Measurements from ENCODE around the gene SMARCC2.

SMARCC2 gene

DNA sequence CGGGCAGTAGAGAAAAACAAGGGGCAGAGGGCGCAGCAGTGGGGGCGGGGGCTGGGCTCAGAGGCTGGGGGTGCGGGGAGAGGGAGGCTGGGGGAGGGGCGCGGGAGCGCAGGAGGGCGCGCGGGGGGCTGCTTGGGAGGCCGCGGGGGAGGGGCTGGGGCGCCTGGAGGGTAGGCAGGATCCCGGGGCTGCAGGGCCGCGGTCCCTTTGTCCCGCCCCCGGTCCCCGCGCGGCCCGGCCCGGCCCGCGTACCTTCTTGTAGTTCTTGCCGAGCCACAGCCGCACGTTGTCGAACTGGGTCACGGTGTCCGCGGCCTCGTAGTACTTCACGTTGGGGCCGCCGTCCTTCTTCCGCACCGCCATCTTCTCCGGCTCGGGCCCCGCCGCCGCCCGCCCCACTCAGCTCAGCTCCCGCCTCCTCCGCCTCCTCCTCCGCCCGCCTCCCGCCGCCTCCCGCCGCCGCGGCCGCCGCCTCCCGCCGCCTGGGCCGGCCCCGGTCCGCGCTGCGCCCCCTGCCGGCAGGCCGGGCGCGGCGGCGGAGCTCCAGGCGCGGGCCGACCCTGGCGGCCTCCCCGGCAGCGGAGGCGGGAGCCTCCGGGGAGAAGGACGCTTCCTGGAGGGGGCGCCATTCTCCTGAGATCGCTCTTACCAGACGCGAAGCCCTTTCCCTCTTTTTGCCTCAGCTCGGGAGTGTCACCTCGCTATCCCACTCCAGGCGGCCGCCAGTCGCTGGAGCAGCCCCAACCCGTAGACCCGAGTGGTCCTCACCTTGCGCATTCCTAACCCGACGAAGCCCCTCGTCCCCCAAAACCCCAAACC lies at the start of gene SMARCC2:
Gene SMARCC2 (minus strand): TSS at position 385 of the 819 bp plus-strand sequence. CDS start 22 bp downstream, at position 363.
- peak; percentile 64 to 71 for DNase-seq (ENCODE audit: low read depth in 2 of 2)

GRCh38 chr12:56237552-56237951 lies 48.3 kb upstream of the SMARCC2 start:
- DNase-seq (ENCODE audit: low read depth in 2 of 2) = no peak

DNA sequence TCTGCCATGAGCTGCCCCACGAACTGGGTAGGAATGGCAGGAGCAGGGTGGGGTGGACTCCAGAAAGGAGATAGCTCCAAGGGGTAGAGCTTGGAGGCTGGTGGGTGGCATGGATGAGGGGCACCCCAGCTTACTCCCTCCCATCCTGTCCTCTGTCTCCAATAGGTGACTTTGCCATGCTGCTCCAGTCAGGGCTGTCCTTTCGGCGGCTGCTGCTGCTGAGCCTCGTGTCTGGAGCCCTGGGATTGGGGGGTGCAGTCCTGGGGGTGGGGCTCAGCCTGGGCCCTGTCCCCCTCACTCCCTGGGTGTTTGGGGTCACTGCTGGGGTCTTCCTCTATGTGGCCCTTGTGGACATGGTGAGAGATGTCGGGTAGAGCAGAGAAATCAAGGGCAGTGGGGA lies 47.7 kb upstream of the SMARCC2 start:
- no peak for DNase-seq (ENCODE audit: low read depth in 2 of 2)

GRCh38 chr12:56236091-56236490 lies 46.8 kb upstream of the SMARCC2 start:
- DNase-seq (ENCODE audit: low read depth in 2 of 2) = no peak

GRCh38 chr12:56234746-56235436 lies 45.6 kb upstream of the SMARCC2 start:
- DNase-seq (ENCODE audit: low read depth in 2 of 2) = no peak

DNA sequence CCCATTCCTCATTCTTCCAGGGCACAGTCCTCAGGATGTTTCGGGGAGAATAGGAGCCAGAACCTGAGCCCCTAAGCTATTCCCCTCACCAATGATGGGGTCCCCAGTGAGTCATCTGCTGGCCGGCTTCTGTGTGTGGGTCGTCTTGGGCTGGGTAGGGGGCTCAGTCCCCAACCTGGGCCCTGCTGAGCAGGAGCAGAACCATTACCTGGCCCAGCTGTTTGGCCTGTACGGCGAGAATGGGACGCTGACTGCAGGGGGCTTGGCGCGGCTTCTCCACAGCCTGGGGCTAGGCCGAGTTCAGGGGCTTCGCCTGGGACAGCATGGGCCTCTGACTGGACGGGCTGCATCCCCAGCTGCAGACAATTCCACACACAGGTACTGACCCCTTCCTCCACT lies 41.9 kb upstream of the SMARCC2 start:
- DNase-seq (ENCODE audit: low read depth in 2 of 2) = no peak

- no peak for DNase-seq (ENCODE audit: low read depth in 2 of 2)
Measured at GRCh38 chr12:56230432-56231183, 41.3 kb upstream of the SMARCC2 start.

- DNase-seq (ENCODE audit: low read depth in 2 of 2) = no peak
Measured at GRCh38 chr12:56229916-56230431, 40.7 kb upstream of the SMARCC2 start, which contains the start of gene SLC39A5. TSS of gene SLC39A5 (plus strand) at chr12:56230051. CDS start at chr12:56231275, 1,224 bp downstream.

DNA sequence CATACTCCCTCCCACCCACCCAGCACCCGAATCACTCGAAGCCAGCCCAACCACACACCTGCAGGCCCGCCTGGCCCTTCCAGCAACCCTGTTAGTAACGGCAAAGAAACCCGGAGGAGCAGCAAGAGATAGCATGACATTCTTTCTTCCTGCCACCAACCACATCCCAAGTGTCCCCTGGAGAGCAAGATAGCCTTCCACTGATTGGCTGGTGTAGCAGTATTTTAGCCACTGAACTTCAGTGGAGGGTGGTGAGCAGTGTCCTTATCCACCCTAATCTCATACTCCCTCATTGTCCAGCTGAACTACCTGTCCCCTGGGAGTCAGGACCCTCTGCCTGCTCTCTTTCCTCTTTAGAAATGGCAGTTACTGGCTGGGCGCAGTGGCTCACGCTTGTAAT lies 39.8 kb upstream of the SMARCC2 start:
- DNase-seq (ENCODE audit: low read depth in 2 of 2) = no peak

DNA sequence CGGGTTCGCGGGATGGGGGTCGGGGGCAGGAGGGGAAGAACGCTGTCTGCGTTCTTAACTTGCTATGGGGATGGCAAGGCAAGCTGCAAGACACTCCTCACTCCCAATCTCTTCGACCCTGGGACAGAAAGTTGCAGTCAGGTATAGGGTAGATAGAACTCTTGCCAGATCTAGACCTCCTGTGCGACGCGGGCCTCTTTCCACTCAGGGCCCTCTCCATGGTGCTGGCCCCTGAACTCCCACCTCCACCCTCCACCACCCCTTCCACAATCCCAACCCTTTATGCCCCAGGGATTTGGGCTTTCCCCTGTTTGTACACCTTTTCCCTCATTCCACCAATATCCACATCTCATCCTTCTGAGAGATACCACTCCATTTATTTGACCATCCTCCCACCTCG lies 35.7 kb upstream of the SMARCC2 start:
- DNase-seq (ENCODE audit: low read depth in 2 of 2) = no peak

DNA sequence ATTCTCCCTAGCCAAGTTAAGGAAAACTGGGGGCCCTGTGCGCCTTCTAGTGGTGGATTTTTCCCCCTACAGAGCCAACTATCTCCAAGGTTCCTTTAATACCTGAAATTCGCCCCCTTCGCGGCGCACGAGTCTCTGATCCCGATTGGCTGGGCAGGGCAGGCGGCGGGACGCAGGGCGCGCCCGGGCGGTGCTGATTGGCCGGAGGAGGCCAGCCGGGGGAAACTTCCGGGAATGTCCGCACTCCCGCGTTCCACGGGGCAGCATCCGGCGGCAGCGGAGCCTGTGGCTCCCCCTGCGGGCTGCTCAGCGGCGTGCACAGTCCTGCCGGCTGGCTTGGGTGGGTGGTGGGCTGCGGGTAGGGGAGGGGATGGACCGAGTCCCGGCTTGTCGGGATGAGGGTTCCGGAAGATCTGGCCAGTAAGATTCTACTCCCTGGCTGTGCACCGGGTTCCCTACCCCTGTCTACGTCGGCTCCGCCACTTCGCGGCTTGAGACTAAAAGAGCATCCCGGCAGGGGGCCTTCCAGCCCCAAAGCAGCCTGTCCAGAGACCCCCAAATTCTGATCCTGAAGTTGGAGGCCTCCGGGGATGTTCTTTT lies 34.9 kb upstream of the SMARCC2 start, which contains the start of gene NABP2:
Gene NABP2 (plus strand): TSS at position 241 of the 600 bp plus-strand sequence. CDS start 515 bp downstream, outside the sequence.
- peak; percentile 85 for DNase-seq (ENCODE audit: low read depth in 2 of 2)

- DNase-seq (ENCODE audit: low read depth in 2 of 2) = no peak
Measured at GRCh38 chr12:56223571-56224101, 34.4 kb upstream of the SMARCC2 start.

DNA sequence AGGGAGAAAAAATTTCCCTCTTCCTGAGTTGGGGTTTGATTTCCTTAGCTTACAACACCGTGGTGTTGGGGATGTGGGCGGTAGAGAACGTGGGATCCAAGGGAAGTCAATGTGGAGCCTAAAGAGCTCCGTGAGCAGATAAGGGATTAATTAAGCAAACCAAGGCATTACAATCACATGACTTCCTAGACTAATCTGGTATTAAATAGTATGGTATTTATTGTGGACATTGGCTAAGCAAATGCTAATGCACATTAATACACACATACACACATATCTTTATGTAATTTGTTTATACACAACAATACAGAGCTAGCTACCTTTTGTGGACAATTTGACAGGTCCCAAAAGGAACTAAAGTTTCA lies 33.2 kb upstream of the SMARCC2 start:
- no peak for DNase-seq (ENCODE audit: low read depth in 2 of 2)

GRCh38 chr12:56221757-56222530 lies 32.7 kb upstream of the SMARCC2 start, which contains the start of gene RNF41:
TSS of gene RNF41 (minus strand) at chr12:56221922. CDS start at chr12:56214047, 7,875 bp downstream.
- DNase-seq (ENCODE audit: low read depth in 2 of 2) = peak; percentile 87 to 88

DNA sequence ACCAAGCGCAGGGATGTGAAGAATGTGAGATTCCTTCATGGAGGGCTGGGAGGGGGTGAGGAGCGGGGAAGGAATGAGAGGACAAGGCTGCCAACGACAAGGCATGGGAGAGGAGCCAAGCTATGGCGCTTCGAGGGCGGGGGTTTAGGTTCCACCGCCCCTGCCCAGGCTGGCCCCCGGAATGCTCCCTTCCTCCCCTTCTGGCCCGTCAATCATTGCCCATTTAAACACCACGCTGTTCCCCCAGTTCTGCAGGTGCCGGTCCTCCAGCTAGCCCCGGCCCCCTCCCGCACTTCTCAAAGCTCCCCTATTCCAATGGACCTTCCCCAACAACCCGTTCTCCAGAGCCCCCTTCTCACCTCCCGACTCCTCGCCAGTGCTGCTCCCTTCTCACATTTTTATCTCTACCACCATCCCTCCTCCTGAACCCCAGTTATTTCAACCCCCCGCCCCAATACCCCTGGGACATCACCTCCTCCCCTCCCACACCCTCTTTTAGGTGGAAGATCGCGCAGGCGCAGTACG lies 32.0 kb upstream of the SMARCC2 start:
- DNase-seq (ENCODE audit: low read depth in 2 of 2) = no peak

DNA sequence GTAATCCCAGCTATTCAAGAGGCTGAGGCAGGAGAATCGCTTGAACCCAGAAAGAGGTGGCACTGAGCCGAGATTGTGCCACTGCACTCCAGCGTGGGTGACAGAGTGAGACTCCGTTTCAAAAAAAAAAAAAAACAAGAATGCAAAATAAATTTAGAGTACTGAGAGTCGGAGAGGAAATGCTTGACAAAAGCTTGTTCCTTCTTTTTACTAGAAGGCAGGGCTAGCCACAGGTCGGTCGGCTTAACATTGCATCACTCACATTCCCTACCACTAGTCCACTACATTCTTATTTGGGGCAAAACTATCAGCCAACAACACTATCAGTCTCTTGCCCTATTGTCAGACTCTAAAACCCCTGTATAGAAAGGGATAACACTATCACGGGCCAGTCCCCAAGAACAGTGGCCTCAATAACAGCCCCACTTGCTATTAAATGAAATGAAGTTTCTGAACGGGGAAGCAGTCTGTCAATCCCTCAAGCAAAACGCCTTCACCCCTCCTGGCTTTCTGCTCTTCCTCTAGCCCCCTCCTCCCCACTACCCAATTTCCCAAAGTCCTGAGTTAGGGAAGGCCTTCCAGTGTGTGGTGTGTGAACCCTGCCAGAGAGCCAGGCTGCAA lies 31.4 kb upstream of the SMARCC2 start:
- no peak for DNase-seq (ENCODE audit: low read depth in 2 of 2)

DNA sequence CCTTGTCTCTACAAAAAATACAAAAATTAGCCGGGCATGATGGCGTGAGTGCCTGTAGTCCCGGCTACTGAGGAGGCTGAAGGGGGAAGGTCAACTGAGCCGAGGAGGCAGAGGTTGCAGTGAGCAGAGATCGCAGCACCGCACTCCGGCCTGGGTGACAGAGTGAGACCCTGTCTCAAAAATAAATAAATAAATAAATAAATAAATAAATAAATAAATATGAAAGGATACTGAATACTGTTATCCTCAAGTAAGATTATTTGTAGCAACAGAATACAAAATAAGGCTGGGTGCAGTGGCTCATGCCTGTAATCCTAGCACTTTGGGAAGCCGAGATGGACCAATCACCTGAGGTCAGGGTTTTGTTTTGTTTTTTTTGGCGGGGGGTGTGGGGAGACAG lies 30.6 kb upstream of the SMARCC2 start:
- no peak for DNase-seq (ENCODE audit: low read depth in 2 of 2)

GRCh38 chr12:56216461-56216860 lies 27.2 kb upstream of the SMARCC2 start:
- DNase-seq (ENCODE audit: low read depth in 2 of 2) = no peak

GRCh38 chr12:56213878-56214277 lies 24.6 kb upstream of the SMARCC2 start:
- DNase-seq (ENCODE audit: low read depth in 2 of 2) = no peak

DNA sequence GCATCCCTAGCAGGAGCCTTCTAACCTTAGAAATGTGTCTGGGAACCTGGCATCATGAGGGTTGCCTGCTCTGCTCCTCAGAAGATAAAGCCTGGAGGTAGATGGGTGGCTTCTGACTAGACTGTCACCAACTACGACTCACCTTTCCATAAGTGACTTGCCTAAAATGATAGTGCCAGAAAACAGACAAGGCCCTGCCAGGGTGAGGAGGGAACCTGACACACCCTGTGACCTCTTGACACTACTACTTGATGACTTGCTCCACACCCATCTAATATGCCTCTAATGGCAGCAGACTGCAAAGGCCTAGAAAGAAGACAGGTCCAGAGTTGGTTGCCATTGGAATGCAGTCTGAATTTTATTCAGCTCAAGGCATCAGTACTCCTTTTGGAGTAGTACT lies 23.1 kb upstream of the SMARCC2 start:
- no peak for DNase-seq (ENCODE audit: low read depth in 2 of 2)
